ENCODE data around the gene SLCO4C1. TPM values are rescaled to one million over a fixed set of nuclear protein-coding genes. Genes with fewer than 3 reads are reported as not detected.

The SLCO4C1 gene
- total and polyA plus RNA-seq, 2 of the 13 experiments (the other 11 are each of a cell fraction or from before 2014, with no cell fraction given): 1.3 to 7.8 TPM

DNA sequence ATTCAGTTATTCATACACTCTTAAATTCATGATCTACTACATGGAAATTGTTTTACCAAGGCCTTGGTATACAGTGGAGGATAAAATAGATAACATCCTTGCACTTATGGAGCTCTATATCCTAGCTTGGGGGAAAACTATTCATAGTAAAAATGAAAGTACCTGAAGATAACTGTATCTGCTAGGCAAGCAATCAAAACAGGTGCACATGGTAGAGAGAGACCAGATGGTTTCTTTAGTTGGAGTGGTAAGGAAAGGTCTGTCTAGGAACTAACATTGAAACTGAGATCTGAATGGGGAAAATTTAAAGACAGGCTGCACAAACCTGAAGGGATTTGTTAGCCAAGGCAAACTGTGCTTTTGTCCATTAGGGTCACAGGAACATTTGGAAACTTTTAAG lies 11.1 kb upstream of the SLCO4C1 start (continued):
- TF ChIP-seq, protein P1, sequence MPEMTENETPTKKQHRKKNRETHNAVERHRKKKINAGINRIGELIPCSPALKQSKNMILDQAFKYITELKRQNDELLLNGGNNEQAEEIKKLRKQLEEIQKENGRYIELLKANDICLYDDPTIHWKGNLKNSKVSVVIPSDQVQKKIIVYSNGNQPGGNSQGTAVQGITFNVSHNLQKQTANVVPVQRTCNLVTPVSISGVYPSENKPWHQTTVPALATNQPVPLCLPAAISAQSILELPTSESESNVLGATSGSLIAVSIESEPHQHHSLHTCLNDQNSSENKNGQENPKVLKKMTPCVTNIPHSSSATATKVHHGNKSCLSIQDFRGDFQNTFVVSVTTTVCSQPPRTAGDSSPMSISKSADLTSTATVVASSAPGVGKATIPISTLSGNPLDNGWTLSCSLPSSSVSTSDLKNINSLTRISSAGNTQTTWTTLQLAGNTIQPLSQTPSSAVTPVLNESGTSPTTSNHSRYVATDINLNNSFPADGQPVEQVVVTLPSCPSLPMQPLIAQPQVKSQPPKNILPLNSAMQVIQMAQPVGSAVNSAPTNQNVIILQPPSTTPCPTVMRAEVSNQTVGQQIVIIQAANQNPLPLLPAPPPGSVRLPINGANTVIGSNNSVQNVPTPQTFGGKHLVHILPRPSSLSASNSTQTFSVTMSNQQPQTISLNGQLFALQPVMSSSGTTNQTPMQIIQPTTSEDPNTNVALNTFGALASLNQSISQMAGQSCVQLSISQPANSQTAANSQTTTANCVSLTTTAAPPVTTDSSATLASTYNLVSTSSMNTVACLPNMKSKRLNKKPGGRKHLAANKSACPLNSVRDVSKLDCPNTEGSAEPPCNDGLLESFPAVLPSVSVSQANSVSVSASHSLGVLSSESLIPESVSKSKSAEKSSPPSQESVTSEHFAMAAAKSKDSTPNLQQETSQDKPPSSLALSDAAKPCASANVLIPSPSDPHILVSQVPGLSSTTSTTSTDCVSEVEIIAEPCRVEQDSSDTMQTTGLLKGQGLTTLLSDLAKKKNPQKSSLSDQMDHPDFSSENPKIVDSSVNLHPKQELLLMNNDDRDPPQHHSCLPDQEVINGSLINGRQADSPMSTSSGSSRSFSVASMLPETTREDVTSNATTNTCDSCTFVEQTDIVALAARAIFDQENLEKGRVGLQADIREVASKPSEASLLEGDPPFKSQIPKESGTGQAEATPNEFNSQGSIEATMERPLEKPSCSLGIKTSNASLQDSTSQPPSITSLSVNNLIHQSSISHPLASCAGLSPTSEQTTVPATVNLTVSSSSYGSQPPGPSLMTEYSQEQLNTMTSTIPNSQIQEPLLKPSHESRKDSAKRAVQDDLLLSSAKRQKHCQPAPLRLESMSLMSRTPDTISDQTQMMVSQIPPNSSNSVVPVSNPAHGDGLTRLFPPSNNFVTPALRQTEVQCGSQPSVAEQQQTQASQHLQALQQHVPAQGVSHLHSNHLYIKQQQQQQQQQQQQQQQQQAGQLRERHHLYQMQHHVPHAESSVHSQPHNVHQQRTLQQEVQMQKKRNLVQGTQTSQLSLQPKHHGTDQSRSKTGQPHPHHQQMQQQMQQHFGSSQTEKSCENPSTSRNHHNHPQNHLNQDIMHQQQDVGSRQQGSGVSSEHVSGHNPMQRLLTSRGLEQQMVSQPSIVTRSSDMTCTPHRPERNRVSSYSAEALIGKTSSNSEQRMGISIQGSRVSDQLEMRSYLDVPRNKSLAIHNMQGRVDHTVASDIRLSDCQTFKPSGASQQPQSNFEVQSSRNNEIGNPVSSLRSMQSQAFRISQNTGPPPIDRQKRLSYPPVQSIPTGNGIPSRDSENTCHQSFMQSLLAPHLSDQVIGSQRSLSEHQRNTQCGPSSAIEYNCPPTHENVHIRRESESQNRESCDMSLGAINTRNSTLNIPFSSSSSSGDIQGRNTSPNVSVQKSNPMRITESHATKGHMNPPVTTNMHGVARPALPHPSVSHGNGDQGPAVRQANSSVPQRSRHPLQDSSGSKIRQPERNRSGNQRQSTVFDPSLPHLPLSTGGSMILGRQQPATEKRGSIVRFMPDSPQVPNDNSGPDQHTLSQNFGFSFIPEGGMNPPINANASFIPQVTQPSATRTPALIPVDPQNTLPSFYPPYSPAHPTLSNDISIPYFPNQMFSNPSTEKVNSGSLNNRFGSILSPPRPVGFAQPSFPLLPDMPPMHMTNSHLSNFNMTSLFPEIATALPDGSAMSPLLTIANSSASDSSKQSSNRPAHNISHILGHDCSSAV (CRISPR knock-in tag; IDR thresholded peaks at IDR 0.05; ENCODE audit: borderline replicate concordance): no peak
- TF ChIP-seq SRSF9 (IDR thresholded peaks at IDR 0.05; ENCODE audit: borderline replicate concordance, insufficient read depth, low read depth, low read length, poor library complexity, severe bottlenecking): no peak
- no peak for TF ChIP-seq ZNF484 (CRISPR knock-in tag; IDR thresholded peaks at IDR 0.05; ENCODE audit: borderline replicate concordance, low read depth)
- TF ChIP-seq ZNF850 (CRISPR knock-in tag; conservative IDR thresholded peaks at IDR 0.05): no peak
- no peak for TF ChIP-seq ZMAT3 (CRISPR knock-in tag; conservative IDR thresholded peaks at IDR 0.05)
- no peak for TF ChIP-seq SNRNP70 (IDR thresholded peaks at IDR 0.05; ENCODE audit: low read depth, low read length)
- TF ChIP-seq ZNF136 (CRISPR knock-in tag; IDR thresholded peaks at IDR 0.05; ENCODE audit: low read depth): no peak
- TF ChIP-seq, protein P2, sequence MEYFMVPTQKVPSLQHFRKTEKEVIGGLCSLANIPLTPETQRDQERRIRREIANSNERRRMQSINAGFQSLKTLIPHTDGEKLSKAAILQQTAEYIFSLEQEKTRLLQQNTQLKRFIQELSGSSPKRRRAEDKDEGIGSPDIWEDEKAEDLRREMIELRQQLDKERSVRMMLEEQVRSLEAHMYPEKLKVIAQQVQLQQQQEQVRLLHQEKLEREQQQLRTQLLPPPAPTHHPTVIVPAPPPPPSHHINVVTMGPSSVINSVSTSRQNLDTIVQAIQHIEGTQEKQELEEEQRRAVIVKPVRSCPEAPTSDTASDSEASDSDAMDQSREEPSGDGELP (IDR thresholded peaks at IDR 0.05; ENCODE audit: borderline replicate concordance, low read depth): no peak
